NCI-H2227 treated with DMSO at 0.1 percent for 48 hours (cell line): ENCODE results near the gene TRPM6.
"Not testable (repeated sequence)": the region's sequence is repeated elsewhere in the genome, so short reads cannot be mapped to it uniquely, and the experiment has no call there.

Experiments
- DNase-seq: peaks from one replicate; lab custom pipeline; 2025; lab: John Stamatoyannopoulos, UW

TRPM6 gene

DNA sequence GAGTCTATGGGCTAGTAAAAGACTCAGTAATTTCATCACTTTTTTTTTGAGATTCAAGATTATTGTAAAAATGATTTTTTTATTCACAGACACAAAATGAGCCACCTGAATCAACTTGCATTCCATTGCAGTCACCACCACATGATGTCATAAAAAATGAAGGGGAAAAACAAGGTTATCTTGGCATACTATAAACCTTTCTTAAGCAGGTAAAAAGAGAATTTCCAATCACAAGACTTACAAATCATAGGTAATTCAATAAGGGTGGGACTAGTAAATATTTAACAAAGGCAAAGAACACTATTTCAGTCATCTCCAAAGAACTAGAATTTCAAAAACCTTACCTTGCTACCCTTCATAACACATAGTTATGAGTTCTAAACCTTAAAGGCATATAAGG, 30.7 kb downstream of the TRPM6 start:
- DNase-seq = no peak

DNA sequence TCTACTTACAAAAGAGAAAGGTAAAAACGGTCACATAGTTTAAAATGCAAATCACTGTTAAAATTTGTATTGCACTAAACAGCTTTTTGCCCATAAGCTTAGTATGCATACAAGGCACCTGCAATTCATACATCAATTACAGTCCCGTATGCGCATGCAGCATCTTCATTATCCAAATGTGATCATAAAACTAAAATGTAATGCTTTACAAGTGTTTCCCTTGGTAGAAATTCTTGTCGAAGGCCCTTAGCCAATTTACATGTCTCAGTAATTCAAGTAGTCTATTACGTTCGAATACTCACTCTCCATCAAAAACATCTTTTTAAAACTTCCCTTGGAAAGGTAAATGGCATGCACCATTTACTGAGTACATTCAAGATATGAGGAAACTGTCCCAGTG, 32.6 kb downstream of the TRPM6 start:
- DNase-seq = no peak

DNA sequence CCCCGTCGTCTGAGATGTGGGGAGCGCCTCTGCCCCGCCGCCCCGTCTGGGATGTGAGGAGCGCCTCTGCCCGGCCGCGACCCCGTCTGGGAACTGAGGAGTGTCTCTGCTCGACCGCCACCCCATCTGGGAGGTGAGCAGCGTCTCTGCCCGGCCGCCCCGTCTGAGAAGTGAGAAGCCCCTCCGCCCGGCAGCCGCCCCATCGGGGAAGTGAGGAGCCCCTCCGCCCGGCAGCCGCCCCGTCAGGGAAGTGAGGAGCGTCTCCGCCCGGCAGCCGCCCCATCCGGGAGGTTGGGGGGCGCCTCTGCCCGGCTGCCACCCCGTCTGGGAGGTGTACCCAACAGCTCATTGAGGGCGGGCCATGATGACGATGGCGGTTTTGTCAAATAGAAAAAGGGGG, 34.7 kb downstream of the TRPM6 start:
- not testable (repeated sequence) for DNase-seq

DNA sequence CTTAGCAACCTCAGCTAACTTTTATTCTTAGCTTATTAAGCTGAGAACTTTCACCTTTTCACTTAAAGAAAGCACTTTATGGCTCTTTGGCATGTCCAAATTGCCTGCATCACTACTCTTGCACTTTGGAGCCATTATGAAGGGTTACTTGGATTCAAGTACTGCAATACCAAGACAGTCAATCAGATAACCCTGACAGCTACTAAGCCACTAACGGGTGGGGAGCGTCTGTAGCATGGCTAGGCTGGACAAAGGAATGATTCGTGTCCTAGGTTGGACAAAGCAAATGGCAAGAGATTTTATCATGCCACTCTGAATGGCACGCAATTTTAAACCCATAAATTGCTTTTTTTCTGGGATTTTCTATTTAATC, 39.6 kb downstream of the TRPM6 start:
- DNase-seq = no peak

DNA sequence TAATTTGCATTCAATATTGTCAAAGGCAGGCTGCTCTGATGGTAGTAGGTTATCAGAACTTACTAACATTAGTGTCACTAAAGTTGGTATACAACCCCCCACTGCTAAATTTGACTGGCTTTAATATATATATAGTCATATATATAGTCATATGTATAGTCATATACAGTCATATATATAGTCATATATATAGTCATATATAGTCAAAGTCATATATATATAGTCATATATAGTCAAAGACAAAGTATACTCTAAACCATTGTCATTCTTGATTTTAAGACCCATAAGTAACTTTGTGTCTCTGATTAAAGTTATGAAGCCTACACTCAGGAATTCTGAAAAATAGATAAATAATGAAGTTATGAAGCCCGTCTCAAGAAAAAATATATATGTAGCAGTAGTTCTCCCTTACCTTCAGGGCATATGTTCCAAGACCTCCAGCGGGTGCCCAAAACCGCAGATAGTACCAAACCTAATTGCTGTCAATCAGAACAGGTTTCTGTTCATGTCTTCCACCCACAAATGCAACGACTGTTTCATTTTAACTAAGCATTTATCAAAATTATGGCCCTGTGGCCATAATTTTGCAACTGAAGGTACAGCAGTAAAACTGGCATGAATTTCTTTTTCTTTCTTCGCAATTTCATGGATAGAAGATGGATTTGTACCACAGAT, 40.1 kb downstream of the TRPM6 start:
- no peak for DNase-seq

DNA sequence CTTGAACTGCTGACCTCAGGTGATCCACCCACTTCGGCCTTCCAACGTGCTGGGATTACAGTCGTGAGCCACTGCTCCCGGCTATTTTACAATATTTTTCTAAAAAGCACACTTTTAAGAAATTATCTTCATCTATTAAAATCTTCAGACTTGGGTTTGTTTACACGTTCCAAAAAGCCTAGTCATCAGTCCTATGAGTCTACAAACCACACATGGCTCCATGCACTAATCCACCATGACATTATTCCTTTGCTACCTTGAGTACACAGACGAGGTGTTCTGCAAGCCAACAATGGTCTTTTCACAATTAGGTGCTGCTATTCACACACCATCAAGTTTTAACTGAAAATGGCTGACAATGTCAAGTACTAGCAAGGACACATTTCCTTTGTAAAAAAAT, 41.0 kb downstream of the TRPM6 start:
- no peak for DNase-seq

DNA sequence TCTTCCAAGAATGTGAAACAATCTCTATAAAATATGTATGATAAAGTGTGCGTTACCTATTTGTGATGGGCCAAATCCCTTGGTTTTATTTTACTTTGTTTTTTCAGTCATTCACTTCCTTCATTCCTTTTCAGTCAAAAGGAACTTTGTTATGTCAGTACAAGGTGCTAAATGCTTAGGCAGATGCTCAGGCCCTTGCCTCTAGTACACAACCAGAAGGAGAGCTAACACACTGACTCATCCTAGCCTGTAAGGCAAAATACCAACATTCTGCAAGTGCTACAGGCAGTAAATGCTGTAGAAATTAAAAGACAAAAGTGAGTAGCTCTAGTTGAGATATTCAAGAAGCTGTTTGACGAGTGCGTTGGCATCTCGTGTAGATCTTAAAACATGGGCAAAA, 49.4 kb downstream of the TRPM6 start:
- DNase-seq = no peak

DNA sequence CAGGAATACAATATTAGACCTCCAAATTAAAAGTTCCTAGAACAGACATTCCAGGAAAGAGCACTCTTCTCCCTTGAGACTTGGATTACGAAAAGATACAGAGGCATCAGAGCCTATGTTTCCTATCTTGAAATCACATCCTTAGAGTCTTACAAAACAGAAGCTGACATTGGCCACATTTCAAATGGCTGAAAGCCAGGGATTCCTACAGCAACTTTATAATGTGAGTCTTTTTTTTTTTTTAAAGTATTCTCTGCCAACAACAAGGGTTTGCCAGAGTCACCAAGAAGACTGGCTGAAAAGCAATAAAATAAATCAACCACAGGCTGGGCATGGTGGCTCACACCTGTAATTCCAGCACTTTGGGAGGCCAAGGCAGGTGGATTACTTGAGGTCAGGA, 63.1 kb downstream of the TRPM6 start:
- no peak for DNase-seq

DNA sequence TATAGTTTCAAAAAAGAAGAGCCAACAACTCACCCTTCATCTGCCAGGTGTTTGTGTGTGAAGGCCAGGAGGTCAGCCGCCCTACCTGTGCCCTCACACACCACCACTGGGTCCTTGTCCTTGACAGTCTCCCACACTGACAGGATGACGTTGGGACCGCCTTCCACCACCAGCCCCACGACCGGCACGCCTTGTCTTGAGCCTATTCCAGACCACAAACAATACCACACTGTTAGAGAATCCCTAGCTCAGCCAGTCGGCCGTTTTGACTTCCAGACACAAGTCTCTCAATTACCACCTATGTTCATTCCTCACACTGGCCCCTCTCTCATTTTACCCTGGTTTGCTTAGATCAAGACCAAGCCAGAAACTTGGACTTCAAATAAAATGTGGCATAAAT, 66.1 kb downstream of the TRPM6 start:
- DNase-seq = no peak

DNA sequence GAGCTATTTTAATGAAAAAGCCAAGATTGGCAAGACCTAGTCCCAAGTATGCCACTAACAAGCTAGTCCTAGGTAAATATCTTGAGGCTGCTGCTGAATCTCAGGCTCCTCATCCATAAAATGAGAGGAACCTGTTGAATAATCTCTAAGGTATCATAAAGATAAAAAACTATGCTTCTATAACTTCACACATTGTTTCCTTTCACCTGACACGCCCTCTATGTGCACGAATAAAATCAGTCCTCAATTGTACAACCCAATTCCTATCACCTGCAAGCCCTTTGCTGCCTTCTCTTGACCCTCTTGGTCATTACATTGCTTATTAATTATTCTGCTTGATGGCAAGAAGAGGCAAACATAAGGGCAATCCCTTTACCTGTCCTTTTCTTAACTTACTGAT, 69.9 kb downstream of the TRPM6 start:
- no peak for DNase-seq

DNA sequence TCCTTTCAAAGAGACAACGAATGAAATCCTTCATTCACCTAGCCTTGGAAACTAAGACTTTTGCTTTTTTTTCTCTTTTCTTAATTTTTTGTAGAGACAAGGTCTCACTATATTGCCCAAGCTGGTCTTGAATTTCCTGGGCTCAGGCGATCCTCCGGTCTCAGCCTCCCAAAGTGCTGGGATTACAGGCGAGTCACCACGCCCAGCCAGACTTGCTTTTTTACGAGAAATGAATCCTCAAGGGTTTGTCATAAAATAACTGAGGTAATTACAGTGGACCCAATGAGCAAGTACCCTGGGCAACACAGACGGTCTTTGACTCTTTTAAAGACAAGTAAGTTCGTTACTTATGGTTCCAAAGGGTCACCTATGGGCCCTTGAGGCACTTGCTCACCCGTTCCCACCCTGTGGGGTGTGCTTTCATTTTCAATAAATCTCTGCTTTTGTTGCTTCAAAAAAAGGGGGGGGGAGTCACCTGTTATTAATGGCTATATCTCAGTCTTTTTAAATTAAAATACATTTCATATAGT, 70.4 kb downstream of the TRPM6 start:
- DNase-seq = no peak

DNA sequence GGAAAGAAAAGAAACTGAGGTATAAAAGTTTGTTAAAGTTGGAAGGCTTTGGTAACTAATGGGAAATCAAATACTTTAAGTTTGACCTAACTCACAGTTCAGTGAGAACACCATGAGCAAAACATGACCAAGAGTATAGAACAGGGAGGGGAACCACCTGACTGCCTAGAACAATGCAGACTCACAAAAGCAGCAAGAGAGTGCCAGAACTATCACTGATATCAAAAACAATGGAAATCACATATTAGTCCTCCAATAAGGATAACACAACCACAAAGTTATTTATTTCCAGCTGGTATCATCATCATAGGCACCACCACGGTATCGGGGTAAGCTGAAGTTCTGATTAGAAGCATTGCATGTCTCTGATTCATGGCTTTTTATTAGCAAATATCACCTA, 77.5 kb downstream of the TRPM6 start:
- no peak for DNase-seq

DNA sequence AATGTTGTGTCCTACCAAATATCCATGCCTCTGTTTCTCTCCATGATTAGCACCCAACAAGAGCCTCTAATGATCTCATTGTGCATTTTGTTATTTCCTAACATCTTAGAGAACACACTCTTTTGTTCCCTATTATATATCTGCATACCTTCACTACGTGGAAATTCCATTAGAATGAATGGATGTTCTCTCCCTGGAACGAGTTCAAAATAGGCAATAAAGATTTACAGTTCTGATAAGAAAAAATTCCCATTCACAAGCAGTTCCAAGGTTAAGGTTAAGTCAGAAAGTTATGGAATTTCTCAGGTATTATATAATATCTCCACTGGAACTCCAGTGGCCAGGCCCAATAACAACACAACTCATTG, 83.7 kb downstream of the TRPM6 start:
- DNase-seq = no peak

DNA sequence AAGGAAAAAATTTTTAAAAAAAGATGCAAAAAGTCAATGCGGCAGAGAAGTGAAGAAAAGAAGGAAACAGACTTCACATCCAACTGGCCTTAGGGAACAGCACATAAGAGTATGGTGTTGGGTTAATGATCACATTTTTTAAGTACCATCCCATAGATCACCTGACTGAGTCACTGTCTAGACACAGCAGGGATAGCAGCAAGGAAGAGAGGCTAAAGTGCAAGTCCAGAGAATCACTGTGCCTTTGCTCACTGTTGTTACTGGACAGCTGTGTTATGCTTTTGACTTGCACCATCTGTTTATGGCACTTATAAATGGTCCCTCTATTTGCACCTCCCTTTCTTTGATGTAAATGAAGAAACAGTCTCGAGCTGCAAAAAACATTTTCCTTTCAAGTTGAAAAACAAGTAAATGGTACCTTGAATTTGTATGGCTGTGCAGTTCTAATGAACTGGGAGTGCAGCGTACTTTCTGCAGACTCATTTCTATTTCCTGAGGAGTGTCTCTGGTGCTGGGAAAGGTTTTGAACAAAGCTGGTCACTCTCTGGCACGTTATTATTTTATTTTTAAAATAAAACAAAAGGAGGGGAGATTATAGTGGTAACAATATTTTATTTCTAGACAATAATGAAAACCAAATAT, 84.2 kb downstream of the TRPM6 start:
- DNase-seq = no peak

DNA sequence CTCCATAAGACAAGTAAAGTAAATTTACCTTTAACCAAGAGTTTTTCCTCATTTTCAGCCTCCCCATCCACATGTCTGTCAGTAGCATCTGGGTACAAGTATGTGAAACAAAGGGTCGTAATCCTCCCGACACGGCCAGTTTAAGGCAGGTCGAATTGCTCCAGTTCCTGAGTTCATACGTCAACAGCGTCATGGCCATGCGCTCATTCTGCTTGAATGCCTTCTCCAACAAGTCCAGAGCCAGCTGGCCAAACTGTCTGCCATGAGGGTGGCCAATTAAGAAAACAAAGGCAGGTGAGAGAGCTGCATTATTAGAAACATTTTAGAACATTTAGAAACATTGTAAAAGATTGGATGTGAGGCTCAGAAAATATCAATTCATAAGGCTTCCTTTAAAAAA, 87.5 kb downstream of the TRPM6 start:
- no peak for DNase-seq

DNA sequence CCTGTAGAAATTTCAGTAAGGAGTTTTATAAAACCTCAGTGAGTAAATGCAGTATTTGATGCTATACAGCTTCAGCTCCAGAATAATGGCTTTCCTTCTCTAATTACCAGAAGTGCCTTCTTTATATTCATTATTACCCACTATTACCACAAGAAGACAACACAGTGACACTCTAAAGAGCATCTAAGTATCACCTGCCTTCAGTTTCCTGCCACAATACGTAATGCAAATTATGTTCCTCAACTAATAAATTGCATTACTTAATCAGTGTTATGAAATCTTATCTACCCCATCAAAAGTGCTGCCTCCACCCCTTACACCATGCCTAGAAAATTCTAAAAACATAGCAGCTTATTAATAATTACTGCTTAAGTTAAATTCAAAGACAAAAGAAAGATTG, 91.9 kb downstream of the TRPM6 start:
- no peak for DNase-seq

DNA sequence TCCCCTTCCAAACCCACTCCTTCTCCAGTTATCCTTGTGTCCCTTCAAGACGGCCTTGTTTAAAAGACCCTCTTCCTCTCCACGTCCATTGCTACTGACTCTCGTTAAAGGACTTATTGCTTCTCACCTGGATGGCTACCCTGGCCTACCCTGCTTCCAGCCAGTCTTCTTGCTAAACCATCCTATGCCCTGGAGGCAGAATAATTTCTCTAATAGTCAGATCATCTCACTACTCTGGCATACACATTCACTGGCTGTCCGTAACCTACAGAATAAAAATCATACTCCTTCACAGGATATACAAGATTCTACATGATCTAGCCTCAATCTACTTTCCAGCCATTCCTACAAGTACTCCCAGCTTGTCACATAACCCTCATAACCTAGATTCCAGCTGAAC, 92.6 kb downstream of the TRPM6 start:
- no peak for DNase-seq

DNA sequence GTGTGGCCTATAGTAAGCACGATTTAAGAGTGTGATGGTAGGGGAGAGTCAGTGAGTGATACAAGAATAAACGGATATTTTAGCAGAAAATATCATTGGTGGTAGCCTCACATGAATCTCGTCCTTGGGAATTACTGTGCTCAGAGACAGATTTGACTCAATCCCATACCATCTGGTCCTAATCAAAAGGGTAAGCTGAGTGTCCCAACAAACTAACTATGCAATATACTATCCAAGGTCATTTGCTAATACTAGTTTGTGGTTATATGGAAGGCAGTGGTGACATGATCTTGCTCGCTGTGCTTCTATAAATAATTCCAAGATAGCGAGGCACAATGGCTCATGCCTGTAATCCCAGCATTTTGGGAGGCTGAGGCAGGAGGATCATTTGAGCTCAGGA, 103.2 kb downstream of the TRPM6 start:
- no peak for DNase-seq

DNA sequence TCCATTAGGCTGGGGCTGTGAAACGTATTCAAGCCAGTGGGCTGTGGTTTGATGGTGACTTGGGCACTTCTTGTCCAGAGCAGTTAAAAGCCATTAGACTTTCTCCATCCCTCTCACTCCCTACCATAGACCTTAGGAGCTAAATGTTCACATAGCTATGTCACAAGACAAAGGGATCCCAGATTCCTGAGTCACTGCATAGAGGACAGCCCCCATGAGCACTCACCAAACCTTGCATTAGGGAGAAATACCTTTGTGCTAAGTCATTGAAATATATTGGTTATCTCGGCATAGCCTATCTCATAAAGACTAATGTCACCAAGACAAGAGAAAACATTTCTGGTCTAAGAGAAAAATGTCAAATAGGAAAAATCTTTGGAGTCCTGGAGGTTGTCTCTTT, 104.3 kb downstream of the TRPM6 start:
- no peak for DNase-seq

DNA sequence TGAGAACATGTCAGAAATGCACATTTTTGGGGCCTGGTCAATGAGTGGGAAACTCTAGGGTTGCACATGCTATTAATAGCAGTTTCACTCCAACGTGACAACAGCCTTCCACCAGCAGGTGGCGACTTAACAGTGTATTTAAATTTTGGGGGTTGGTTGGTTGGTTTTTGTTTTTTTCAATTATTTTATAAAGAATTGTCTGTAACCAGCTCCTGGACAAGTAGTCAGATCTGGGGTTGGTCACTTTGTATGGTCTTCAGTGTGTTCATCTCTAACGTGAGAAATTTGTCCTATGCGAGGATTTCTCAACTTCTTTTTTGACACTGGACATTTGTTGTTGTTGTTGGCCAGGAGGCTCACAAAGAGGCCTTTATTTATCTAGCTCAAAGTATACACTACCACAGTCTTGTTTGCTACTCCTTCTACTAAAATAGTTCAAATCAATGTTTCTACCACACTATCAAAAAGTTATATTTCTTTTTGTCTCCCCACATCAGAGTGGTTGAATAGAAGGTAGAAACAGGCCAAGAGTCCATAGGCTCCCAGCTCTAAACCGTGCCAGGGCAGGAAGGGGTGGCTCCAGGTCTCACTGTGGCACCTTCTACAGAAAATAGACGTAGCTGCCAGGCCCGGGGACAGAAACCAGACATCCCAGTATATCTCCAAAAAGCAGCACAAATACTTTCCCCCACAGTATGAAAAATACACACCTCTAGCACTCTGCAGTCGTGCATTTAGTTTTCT, 110.4 kb downstream of the TRPM6 start:
- DNase-seq = peak; percentile 9

DNA sequence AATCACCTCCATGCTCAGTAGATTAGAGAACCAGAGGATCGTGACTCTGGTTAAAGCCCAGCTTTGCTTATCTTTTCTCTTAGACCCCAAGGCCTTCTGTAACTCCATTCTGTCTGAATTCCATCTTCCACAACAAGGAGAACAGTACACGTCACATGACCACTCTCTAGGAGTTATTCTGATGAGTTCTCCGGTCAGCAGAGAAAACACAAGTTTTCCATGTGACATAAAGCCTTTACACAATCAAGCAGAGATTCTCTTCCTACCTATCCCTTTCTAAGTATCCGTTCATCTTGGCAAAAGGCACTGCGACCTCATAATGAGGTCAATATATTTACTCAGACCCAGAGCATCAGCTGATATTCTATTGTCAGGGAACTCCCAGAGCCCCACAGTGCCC, 112.3 kb downstream of the TRPM6 start:
- DNase-seq = no peak

DNA sequence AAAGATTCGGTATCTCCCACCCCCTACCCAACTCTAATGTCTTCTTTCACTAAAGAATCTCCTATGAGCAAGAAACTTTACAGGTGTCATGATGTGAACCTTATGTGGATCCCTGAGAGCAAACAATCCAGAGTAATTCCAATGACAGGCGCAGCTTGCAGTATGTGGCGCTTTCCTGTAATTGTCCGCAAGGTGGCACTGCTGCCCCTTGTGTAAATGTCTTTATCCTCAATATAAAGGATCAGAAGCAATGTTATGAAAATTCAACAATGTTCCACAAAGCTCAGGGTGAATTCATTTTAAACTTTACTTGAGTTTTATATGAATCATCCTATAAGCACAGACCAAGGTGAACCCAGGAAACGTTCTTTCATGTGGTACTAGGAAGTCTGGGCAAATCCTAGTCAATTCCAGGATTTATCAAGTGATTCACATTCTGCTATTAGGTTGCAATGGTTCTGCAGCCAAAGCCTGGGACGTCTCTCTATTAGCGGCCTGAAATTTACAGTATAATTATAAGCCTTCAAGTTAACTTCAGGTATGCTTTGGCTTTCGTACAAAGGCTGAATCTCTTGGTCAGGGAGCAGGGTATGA, 113.7 kb downstream of the TRPM6 start:
- peak; percentile 30 for DNase-seq

DNA sequence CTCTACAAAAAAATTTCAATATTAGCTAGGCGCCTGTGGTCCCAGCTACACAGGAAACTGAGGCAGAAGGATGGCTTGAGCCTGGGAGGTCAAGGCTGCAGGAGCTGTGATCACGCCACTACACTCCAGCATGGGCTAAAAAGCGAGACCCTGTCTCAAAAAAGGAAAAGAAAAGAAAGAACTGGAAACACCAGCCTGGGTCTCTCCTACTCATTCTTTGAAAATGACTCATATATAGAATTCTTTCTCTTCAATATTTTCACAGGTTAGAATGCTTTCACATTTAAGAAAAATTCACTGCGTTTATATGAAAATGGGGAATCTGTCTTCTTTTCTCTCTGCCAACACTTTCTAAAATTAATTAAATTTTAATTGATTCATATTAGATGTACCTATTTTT, 115.6 kb downstream of the TRPM6 start:
- DNase-seq = no peak
